Stimulated activated CD8-positive, alpha-beta memory T cell treated with anti-CD3 and anti-CD28 coated beads, Interleukin-12 subunit alpha, Interleukin-12 subunit beta, amount 100 ng/mL, for 24 hours (primary cell): ENCODE measurements around the gene PRR19.

Source experiments
- DNase-seq: peaks from one replicate; pipeline ENCODE4 v3.0.0-alpha.2; 2020; ENCODE audit errors: extremely low read depth

PRR19 gene

GRCh38 chr19:42349378-42350107, 47.6 kb downstream of the PRR19 start:
- DNase-seq = no peak

DNA sequence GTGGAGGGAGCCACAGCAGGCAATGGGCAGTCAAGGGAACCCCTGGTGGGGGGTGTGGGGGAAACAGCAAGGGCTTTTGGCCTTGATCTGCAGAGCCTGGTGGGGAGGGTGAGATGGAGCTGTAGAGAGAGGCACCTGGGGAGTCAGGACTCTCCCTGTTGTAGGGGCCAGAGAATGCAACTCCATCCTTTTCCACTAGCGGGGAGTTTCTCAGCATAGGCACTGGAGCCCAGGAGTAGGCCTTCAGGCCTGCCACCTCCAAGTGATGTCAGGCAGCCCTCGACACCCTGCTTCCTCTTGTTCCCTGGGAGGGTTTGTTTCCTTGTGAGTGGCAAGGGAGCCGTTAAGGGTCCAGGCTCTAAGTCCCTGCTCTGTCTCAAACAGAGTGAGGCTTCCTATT, 48.5 kb downstream of the PRR19 start:
- DNase-seq = no peak

DNA sequence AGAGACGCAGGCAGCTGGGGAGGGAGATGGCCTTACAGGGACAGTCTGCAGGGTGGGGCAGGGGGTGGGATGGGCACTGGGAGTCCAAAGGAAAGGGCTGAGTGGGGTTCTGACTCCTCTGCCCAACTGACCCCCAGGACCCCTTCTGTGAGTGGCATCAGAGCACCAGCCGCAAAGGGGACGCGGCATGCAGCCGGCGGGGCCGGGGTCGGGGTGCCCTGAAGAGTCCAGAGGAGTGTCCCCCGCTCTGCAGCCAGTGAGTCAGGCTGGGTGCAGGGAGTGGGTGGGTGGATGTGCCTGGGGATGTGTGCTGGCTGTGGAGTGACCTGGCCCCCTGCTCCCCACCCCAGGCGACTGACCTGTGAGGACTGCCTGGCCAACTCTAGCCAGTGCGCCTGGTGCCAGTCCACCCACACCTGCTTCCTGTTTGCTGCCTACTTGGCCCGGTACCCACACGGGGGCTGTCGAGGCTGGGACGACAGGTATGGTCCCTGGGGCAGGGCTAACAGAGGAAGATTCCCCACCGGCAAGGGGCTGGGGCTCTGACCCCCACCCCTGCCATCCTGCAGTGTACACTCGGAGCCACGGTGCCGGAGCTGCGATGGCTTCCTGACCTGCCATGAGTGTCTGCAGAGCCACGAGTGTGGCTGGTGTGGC, 49.3 kb downstream of the PRR19 start:
- DNase-seq = no peak

DNA sequence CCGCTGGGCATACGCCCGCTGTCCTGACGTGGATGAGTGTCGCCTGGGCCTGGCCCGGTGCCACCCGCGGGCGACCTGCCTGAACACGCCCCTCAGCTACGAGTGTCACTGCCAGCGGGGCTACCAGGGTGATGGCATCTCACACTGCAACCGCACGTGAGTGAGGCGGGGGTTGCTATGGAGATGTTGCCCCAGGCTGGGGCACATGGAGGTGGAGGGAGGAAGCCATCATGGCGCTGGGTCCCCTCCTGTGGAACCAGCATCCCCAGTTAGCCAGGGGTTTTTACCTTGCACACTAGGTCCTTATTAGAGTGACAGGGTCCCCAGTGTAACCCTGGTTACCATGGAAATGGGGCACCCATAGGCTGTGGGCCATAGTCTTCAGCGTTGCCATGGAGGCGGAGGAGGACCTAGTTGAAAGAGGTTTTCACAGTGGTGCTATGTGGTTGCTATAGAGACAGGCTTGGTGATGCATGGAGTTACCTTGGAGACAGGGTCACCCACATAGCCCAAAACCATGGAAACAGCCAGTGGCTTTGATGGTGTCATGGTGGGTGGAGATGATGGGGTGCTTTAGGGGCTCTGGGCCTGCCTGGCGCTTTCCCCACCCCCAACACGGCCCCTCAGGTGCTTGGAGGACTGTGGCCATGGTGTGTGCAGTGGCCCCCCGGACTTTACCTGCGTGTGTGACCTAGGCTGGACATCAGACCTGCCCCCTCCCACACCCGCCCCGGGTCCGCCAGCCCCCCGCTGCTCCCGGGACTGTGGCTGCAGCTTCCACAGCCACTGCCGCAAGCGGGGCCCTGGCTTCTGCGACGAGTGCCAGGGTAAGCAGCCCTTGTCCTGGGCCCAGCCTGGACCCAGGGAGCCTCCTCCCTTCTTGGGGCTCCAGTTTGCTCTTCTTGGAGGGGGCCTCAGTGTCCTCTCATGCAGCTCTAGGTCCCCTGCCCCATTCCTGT, 50.6 kb downstream of the PRR19 start:
- DNase-seq = no peak

- no peak for DNase-seq
Observed at GRCh38 chr19:42353341-42354015, 51.5 kb downstream of the PRR19 start.

GRCh38 chr19:42355896-42356295, 54.0 kb downstream of the PRR19 start:
- DNase-seq = no peak

GRCh38 chr19:42356686-42357085, 54.8 kb downstream of the PRR19 start:
- no peak for DNase-seq

- no peak for DNase-seq
Observed at GRCh38 chr19:42357290-42357689, 55.4 kb downstream of the PRR19 start.
